ENCODE measurements around the gene SAMM50. TPM values are rescaled to one million over a fixed set of nuclear protein-coding genes. Genes with fewer than 3 reads are reported as not detected.

SAMM50 gene
- total RNA-seq, 1 donor from 2014 or later = 54.0 TPM

GRCh38 chr22:43998679-43999264, 43.5 kb downstream of the SAMM50 start:
- no peaks in the 10 kb centered on the region for H3K27me3 Mint-ChIP-seq (ENCODE audit: low read depth)
- peaks cover 13% of the 10 kb centered on the region for H3K36me3 Mint-ChIP-seq (ENCODE audit: low read depth)
- DNase-seq (ENCODE audit: low read depth, low spot score) = no peak
- H3K4me3 Mint-ChIP-seq = no peak overlapping the region
- TF ChIP-seq, protein P1, sequence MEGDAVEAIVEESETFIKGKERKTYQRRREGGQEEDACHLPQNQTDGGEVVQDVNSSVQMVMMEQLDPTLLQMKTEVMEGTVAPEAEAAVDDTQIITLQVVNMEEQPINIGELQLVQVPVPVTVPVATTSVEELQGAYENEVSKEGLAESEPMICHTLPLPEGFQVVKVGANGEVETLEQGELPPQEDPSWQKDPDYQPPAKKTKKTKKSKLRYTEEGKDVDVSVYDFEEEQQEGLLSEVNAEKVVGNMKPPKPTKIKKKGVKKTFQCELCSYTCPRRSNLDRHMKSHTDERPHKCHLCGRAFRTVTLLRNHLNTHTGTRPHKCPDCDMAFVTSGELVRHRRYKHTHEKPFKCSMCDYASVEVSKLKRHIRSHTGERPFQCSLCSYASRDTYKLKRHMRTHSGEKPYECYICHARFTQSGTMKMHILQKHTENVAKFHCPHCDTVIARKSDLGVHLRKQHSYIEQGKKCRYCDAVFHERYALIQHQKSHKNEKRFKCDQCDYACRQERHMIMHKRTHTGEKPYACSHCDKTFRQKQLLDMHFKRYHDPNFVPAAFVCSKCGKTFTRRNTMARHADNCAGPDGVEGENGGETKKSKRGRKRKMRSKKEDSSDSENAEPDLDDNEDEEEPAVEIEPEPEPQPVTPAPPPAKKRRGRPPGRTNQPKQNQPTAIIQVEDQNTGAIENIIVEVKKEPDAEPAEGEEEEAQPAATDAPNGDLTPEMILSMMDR (conservative IDR thresholded peaks at IDR 0.05) = no peak
- no peaks in the 10 kb centered on the region for H3K9me3 Mint-ChIP-seq
- no peak overlapping the region for H3K27ac Mint-ChIP-seq (ENCODE audit: unreplicated experiment)
- H3K4me1 Mint-ChIP-seq = peaks cover 2% of the 10 kb centered on the region

DNA sequence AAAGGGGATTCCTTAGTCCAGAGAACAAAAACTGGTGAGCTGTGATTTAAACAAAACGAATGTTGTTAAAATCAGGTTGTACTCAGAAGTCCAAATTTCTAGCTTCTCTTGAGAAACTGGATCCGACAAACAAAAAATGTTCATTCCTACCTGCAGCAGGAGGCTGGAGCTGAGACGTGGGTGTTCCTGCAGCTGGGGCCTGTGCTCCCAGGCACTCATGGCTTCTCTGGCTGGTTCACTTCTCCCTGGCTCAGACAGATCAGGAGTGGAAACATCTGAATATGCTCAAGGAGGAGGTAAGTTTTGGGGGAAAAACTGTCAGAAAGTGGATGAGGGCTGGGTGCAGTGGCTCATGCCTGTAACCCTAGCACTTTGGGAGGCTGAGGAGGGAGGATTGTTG, 44.1 kb downstream of the SAMM50 start:
- Mint-ChIP-seq H3K27me3 (ENCODE audit: low read depth) (no peaks in the 10 kb centered on the region), H3K36me3 (ENCODE audit: low read depth) (peaks cover 13% of the 10 kb centered on the region), H3K4me3 (no peak overlapping the region), H3K4me1 (peaks cover 4% of the 10 kb centered on the region), H3K9me3 (no peaks in the 10 kb centered on the region), H3K27ac (ENCODE audit: unreplicated experiment) (peak overlapping the region; percentile 84)
- TF ChIP-seq, protein P1 (conservative IDR thresholded peaks at IDR 0.05) = no peak
- no peak for DNase-seq (ENCODE audit: low read depth, low spot score)

- peaks cover 4% of the 10 kb centered on the region for H3K4me1 Mint-ChIP-seq
- H3K27ac Mint-ChIP-seq (ENCODE audit: unreplicated experiment) = no peak overlapping the region
- TF ChIP-seq, protein P1 (conservative IDR thresholded peaks at IDR 0.05) = no peak
- no peaks in the 10 kb centered on the region for H3K27me3 Mint-ChIP-seq (ENCODE audit: low read depth)
- peaks cover 13% of the 10 kb centered on the region for H3K36me3 Mint-ChIP-seq (ENCODE audit: low read depth)
- no peak for DNase-seq (ENCODE audit: low read depth, low spot score)
- H3K9me3 Mint-ChIP-seq = no peaks in the 10 kb centered on the region
- H3K4me3 Mint-ChIP-seq = no peak overlapping the region
Observed at GRCh38 chr22:44000123-44000522, 44.9 kb downstream of the SAMM50 start.

GRCh38 chr22:44001521-44001920, 46.3 kb downstream of the SAMM50 start:
- no peaks in the 10 kb centered on the region for H3K9me3 Mint-ChIP-seq
- H3K27ac Mint-ChIP-seq (ENCODE audit: unreplicated experiment) = no peak overlapping the region
- peaks cover 13% of the 10 kb centered on the region for H3K36me3 Mint-ChIP-seq (ENCODE audit: low read depth)
- TF ChIP-seq, protein P1 (conservative IDR thresholded peaks at IDR 0.05) = no peak
- DNase-seq (ENCODE audit: low read depth, low spot score) = no peak
- H3K27me3 Mint-ChIP-seq (ENCODE audit: low read depth) = no peaks in the 10 kb centered on the region
- no peak overlapping the region for H3K4me3 Mint-ChIP-seq
- peaks cover 4% of the 10 kb centered on the region for H3K4me1 Mint-ChIP-seq

DNA sequence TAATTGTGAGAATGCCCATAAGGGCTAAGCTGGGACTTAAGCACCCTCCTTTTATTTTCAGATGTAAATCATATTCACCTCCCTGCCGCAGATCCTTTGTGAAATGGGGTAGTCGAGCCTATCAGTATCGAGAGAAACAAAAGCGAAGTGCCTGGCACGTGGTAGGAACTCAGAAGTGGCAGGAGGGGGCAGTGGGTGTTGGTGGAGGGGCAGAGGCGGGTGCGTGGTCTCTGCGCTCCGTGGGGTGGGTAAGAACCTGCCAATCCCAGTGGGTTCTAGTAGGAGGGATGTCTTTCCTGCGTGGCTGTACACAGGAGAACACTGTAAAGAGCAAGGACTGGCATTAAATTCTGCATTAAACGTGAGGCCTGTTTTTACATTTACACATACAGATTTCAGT, 47.1 kb downstream of the SAMM50 start:
- no peaks in the 10 kb centered on the region for H3K9me3 Mint-ChIP-seq
- TF ChIP-seq, protein P1 (conservative IDR thresholded peaks at IDR 0.05) = no peak
- no peak overlapping the region for H3K4me3 Mint-ChIP-seq
- peaks cover 13% of the 10 kb centered on the region for H3K36me3 Mint-ChIP-seq (ENCODE audit: low read depth)
- H3K27ac Mint-ChIP-seq (ENCODE audit: unreplicated experiment) = no peak overlapping the region
- no peak for DNase-seq (ENCODE audit: low read depth, low spot score)
- no peaks in the 10 kb centered on the region for H3K27me3 Mint-ChIP-seq (ENCODE audit: low read depth)
- peaks cover 4% of the 10 kb centered on the region for H3K4me1 Mint-ChIP-seq

Measured in neural crest cell (in vitro differentiated cells).